Bronchial smooth muscle cell (primary cell): ENCODE measurements around the gene ITGB3BP. TPM values are rescaled to one million over a fixed set of nuclear protein-coding genes. Genes with fewer than 3 reads are reported as not detected.

ENCODE experiments used
- total RNA-seq: library from RNA; depleted of rRNA; stranded (reverse); fragments of >200 nt; gene quantifications from 2 replicates; pipeline ENCODE4 v1.2.1, GENCODE V29; 2014

ITGB3BP gene, protein sequence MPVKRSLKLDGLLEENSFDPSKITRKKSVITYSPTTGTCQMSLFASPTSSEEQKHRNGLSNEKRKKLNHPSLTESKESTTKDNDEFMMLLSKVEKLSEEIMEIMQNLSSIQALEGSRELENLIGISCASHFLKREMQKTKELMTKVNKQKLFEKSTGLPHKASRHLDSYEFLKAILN
- total RNA-seq = 8.3 and 15.6 TPM in 2 replicates

DNA sequence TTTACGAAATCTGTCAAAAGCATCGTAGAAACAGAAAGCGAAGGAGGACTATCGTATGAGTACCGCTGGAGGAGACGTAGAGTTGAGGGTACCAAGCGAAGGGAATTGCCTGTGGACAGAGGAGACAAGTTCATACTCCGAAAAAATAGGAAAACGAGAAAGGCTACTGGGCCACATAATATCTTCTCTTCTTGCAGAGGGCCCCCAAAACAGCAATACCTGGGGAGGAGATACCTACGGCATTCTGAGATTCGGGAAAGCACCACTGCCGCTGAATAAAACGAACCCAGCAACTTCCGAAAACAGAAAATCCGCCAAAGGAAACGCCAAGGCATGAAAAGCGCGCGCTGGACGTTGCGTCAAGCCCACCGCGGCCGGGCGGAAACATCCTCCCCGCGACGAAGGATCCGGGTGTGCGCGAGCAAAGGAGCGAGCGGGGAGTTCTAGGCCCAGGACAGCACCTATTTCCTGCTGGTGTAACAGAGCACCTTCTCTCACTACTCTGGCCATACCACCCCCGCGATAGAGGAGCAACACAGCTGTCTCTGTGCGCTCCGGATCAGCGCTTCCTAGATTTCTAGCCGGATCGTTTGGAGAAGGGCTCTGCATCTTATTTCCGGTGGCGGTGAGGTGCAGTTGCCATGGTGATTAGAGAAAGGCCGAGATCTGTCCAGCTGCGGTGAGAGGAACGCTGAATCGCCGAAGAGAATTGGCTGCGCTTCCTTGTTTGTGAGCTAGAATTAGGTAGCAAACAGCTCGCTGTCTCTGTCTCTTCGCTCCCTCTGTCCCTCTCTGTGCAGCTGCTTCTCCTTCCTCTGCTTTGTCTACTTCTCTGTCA lies at the start of gene ITGB3BP, which contains the start of gene EFCAB7:
ITGB3BP (minus strand) TSS at position 335 of the 838 bp plus-strand sequence; CDS start at position 243, 92 bp downstream.
EFCAB7 (plus strand) TSS at position 635 of the 838 bp plus-strand sequence. CDS start 2,048 bp downstream, outside the sequence.

Other genes starting within 250 kb of the ITGB3BP start
- not detected in 2 replicates for gene FOXD3, start 200.7 kb downstream of the ITGB3BP start, total RNA-seq
- gene ALG6, start 155.6 kb downstream of the ITGB3BP start, total RNA-seq = 8.4 and 13.9 TPM in 2 replicates
- gene EFCAB7, start 300 bp upstream of the ITGB3BP start, total RNA-seq = 15.6 and 18.1 TPM in 2 replicates
- 50.9 and 73.3 TPM in 2 replicates for gene PGM1, start 70.2 kb upstream of the ITGB3BP start, total RNA-seq